GM18526 (cell line): ENCODE measurements around the gene LPAR5.
A peak's percentile ranks its signal among the peaks of the same experiment; 100 is the strongest.

ENCODE experiments used
- POLR2A ChIP-seq: IDR thresholded peaks from 3 replicates; pipeline ENCODE4 v1.6.1; 2011; ENCODE audit not compliant: insufficient read length; ENCODE audit errors: extremely low read depth

Gene LPAR5

GRCh38 chr12:6635856-6636531 lies at the start of gene LPAR5:
LPAR5 (minus strand) TSS chr12:6635959; CDS start chr12:6621248, 14,711 bp downstream.
- TF ChIP-seq POLR2A = peak; percentile 54

GRCh38 chr12:6684609-6685008 lies 48.9 kb upstream of the LPAR5 start:
- no peak for TF ChIP-seq POLR2A

GRCh38 chr12:6676962-6677361 lies 41.2 kb upstream of the LPAR5 start:
- TF ChIP-seq POLR2A = no peak

GRCh38 chr12:6672143-6672542 lies 36.4 kb upstream of the LPAR5 start:
- no peak for TF ChIP-seq POLR2A

GRCh38 chr12:6667559-6668210 lies 31.9 kb upstream of the LPAR5 start:
- no peak for TF ChIP-seq POLR2A

- no peak for TF ChIP-seq POLR2A
Measured at GRCh38 chr12:6666211-6666610, 30.5 kb upstream of the LPAR5 start.

GRCh38 chr12:6664902-6665301 lies 29.1 kb upstream of the LPAR5 start:
- no peak for TF ChIP-seq POLR2A

- peak; percentile 54 for TF ChIP-seq POLR2A
Measured at GRCh38 chr12:6662906-6663742, 27.4 kb upstream of the LPAR5 start, which contains the start of gene ING4. ING4 (minus strand) TSS chr12:6663119; CDS start chr12:6663101, 18 bp downstream.

- TF ChIP-seq POLR2A = no peak
Measured at GRCh38 chr12:6662602-6662905, 26.8 kb upstream of the LPAR5 start.

GRCh38 chr12:6653987-6654386 lies 18.2 kb upstream of the LPAR5 start:
- no peak for TF ChIP-seq POLR2A

- TF ChIP-seq POLR2A = no peak
Measured at GRCh38 chr12:6653342-6653741, 17.6 kb upstream of the LPAR5 start.

GRCh38 chr12:6652391-6652790 lies 16.6 kb upstream of the LPAR5 start:
- no peak for TF ChIP-seq POLR2A

- no peak for TF ChIP-seq POLR2A
Measured at GRCh38 chr12:6650832-6651231, 15.1 kb upstream of the LPAR5 start.

GRCh38 chr12:6647083-6647604 lies 11.4 kb upstream of the LPAR5 start, which contains the start of gene ACRBP:
ACRBP (minus strand) TSS chr12:6647432; CDS start chr12:6647366, 66 bp downstream.
- peak; percentile 40 for TF ChIP-seq POLR2A

GRCh38 chr12:6646276-6647082 lies 10.7 kb upstream of the LPAR5 start:
- TF ChIP-seq POLR2A = no peak

- no peak for TF ChIP-seq POLR2A
Measured at GRCh38 chr12:6644903-6645302, 9.1 kb upstream of the LPAR5 start.

GRCh38 chr12:6644257-6644596 lies 8.5 kb upstream of the LPAR5 start:
- no peak for TF ChIP-seq POLR2A
